ENCODE data around the gene ESR1. TPM values are rescaled to one million over a fixed set of nuclear protein-coding genes. Genes with fewer than 3 reads are reported as not detected.
"Not testable (repeated sequence)": the region's sequence is repeated elsewhere in the genome, so short reads cannot be mapped to it uniquely, and the experiment has no call there.

The ESR1 gene
- total RNA-seq, 1 donor from 2014 or later = 1.9 TPM

GRCh38 chr6:151894426-151894825 is 86.9 kb downstream of the ESR1 start:
- not testable (repeated sequence) for DNase-seq (ENCODE audit: low spot score)

GRCh38 chr6:151899221-151899620 is 91.7 kb downstream of the ESR1 start:
- DNase-seq (ENCODE audit: low spot score) = not testable (repeated sequence)

GRCh38 chr6:151899796-151900195 is 92.3 kb downstream of the ESR1 start:
- not testable (repeated sequence) for DNase-seq (ENCODE audit: low spot score)

GRCh38 chr6:151900256-151900655 is 92.8 kb downstream of the ESR1 start:
- no peak for DNase-seq (ENCODE audit: low spot score)

- no peak for DNase-seq (ENCODE audit: low spot score)
Observed at GRCh38 chr6:151901009-151901411, 93.5 kb downstream of the ESR1 start.

GRCh38 chr6:151904631-151905030 is 97.1 kb downstream of the ESR1 start:
- DNase-seq (ENCODE audit: low spot score) = no peak

GRCh38 chr6:151905072-151905471 is 97.6 kb downstream of the ESR1 start:
- no peak for DNase-seq (ENCODE audit: low spot score)

- no peak for DNase-seq (ENCODE audit: low spot score)
Observed at GRCh38 chr6:151905854-151906253, 98.4 kb downstream of the ESR1 start.

GRCh38 chr6:151911401-151911800 is 103.9 kb downstream of the ESR1 start:
- no peak for DNase-seq (ENCODE audit: low spot score)

GRCh38 chr6:151914484-151914883 is 107.0 kb downstream of the ESR1 start:
- no peak for DNase-seq (ENCODE audit: low spot score)

- DNase-seq (ENCODE audit: low spot score) = no peak
Observed at GRCh38 chr6:151916075-151916474, 108.6 kb downstream of the ESR1 start.

- no peak for DNase-seq (ENCODE audit: low spot score)
Observed at GRCh38 chr6:151916680-151917164, 109.2 kb downstream of the ESR1 start.

- no peak for DNase-seq (ENCODE audit: low spot score)
Observed at GRCh38 chr6:151917531-151918329, 110.2 kb downstream of the ESR1 start.

- DNase-seq (ENCODE audit: low spot score) = no peak
Observed at GRCh38 chr6:151940307-151940706, 132.8 kb downstream of the ESR1 start.

- no peak for DNase-seq (ENCODE audit: low spot score)
Observed at GRCh38 chr6:151948002-151948743, 140.7 kb downstream of the ESR1 start.

- no peak for DNase-seq (ENCODE audit: low spot score)
Observed at GRCh38 chr6:151958332-151958731, 150.8 kb downstream of the ESR1 start.

- DNase-seq (ENCODE audit: low spot score) = no peak
Observed at GRCh38 chr6:151959086-151959485, 151.6 kb downstream of the ESR1 start.

GRCh38 chr6:151961809-151962208 is 154.3 kb downstream of the ESR1 start:
- DNase-seq (ENCODE audit: low spot score) = no peak

- no peak for DNase-seq (ENCODE audit: low spot score)
Observed at GRCh38 chr6:151962246-151962846, 154.9 kb downstream of the ESR1 start.

- no peak for DNase-seq (ENCODE audit: low spot score)
Observed at GRCh38 chr6:151963001-151963400, 155.5 kb downstream of the ESR1 start.

GRCh38 chr6:151964412-151964811 is 156.9 kb downstream of the ESR1 start:
- not testable (repeated sequence) for DNase-seq (ENCODE audit: low spot score)

- no peak for DNase-seq (ENCODE audit: low spot score)
Observed at GRCh38 chr6:151974061-151974617, 166.7 kb downstream of the ESR1 start.

All from mucosa of gallbladder (tissue), 1 donor.